Fibroblast of lung (primary cell): ENCODE measurements around the gene FGF14.

Experiments used
- CTCF ChIP-seq, 2 donors: IDR thresholded peaks in 1 of 2; conservative IDR thresholded peaks in 1 of 2; 1 replicate in 1 of 2; 2 replicates in 1 of 2; pipeline ENCODE4 v1.5.1; 2011 to 2012; ENCODE audit warnings: low read length in 2 of 2, control low read depth in 1 of 2, inconsistent platforms in 1 of 2, low read depth in 1 of 2, mild to moderate bottlenecking in 1 of 2
- EZH2 ChIP-seq: IDR thresholded peaks from 2 replicates; pipeline ENCODE4 v1.5.1; 2012; ENCODE audit warnings: low read length, control low read depth, mild to moderate bottlenecking; ENCODE audit errors: missing control alignments

GRCh38 chr13:102045731-102046130 is 356.1 kb downstream of the FGF14 start:
- TF ChIP-seq CTCF (conservative IDR thresholded peaks at IDR 0.05 in 1 of 2, IDR thresholded peaks at IDR 0.05 in 1 of 2; ENCODE audit: low read depth in 1 of 2, low read length in 2 of 2) (no peak), EZH2 (no peak)
